Erythroblast (primary cell): ENCODE measurements around the gene ZNF587B.

ENCODE experiments used
- GATA1 ChIP-seq: IDR thresholded peaks from 2 replicates; pipeline ENCODE4 v1.6.1; 2011; ENCODE audit warnings: low read depth, mild to moderate bottlenecking, control low read depth, low read length, moderate library complexity
- POLR2A ChIP-seq: IDR thresholded peaks from 2 replicates; pipeline ENCODE4 v1.6.1; 2011; ENCODE audit warnings: mild to moderate bottlenecking, low read length

GRCh38 chr19:57888107-57888559, 58.0 kb downstream of the ZNF587B start:
- no peak for TF ChIP-seq POLR2A
- TF ChIP-seq GATA1, result no peak
